AG09319 (cell line): ENCODE results near the gene HLCS.

ENCODE experiments used
- DNase-seq: peaks from one replicate; pipeline ENCODE4 v3.0.0-alpha.2; 2010; ENCODE audit warnings: low read depth; ENCODE audit errors: extremely low read depth
- CTCF ChIP-seq: IDR thresholded peaks from 2 replicates; pipeline ENCODE4 v1.5.1; 2011; ENCODE audit warnings: low read depth, mild to moderate bottlenecking, inconsistent platforms, low read length, moderate library complexity

HLCS gene

GRCh38 chr21:36968414-36968813 is 1.9 kb upstream of the HLCS start:
- DNase-seq: no peak
- TF ChIP-seq CTCF: no peak

GRCh38 chr21:36966821-36967768 is 626 bp upstream of the HLCS start:
- TF ChIP-seq CTCF: no peak
- no peak for DNase-seq

GRCh38 chr21:36965720-36966065 is 776 bp downstream of the HLCS start:
- DNase-seq: no peak
- no peak for TF ChIP-seq CTCF

- TF ChIP-seq CTCF: no peak
- no peak for DNase-seq
Measured at GRCh38 chr21:36964827-36965719, 1.4 kb downstream of the HLCS start.

GRCh38 chr21:36964398-36964797 is 2.1 kb downstream of the HLCS start:
- TF ChIP-seq CTCF: no peak
- no peak for DNase-seq

- DNase-seq: no peak
- TF ChIP-seq CTCF: no peak
Measured at GRCh38 chr21:36962098-36962780, 4.2 kb downstream of the HLCS start.
